Mucosa of descending colon (tissue), 3 donors: Measurements from ENCODE around the gene AEBP2. TPM values are rescaled to one million over a fixed set of nuclear protein-coding genes. Genes with fewer than 3 reads are reported as not detected.

Experiments
- ATAC-seq: fragments of 200-7000 bp; cut with Tn5 transposase; one replicate; pipeline ENCODE4 v1.9.1; 2020; ENCODE audit warnings: mild to moderate bottlenecking, moderate library complexity
- DNase-seq, 3 donors: peaks; one replicate each; pipeline ENCODE4 v3.0.0-alpha.2; 2020
- H3K36me3 ChIP-seq: fragments of 200-600 bp; one replicate; pipeline ENCODE4 v1.8.0; 2021; ENCODE audit warnings: low read depth, mild to moderate bottlenecking
- H3K4me1 ChIP-seq: fragments of 200-600 bp; one replicate; pipeline ENCODE4 v1.8.0; 2021; ENCODE audit warnings: low read depth, mild to moderate bottlenecking
- H3K4me3 ChIP-seq: fragments of 200-600 bp; one replicate; pipeline ENCODE4 v1.8.0; 2021; ENCODE audit warnings: mild to moderate bottlenecking
- H3K9me3 ChIP-seq: fragments of 200-600 bp; one replicate; pipeline ENCODE4 v1.8.0; 2021; ENCODE audit warnings: mild to moderate bottlenecking
- intact Hi-C, 2 donors: fragments of 100-400 bp; cut with DNase I in 1 of 2; cut with micrococcal nuclease in 1 of 2; formaldehyde crosslinking; loops; one replicate each; pipeline versions ENCODE4 v1.11.0 to v1.11.1; 2022; cut with DNase I, micrococcal nuclease
- total RNA-seq, 3 donors: library from RNA; stranded (reverse); fragmentation: NEBNext Ultra II Directional in 2 of 3; extraction: Animal tissue kit (Norgen Biotek cat#: 25700) in 2 of 3; gene quantifications; one replicate each; pipeline versions ENCODE4 v1.2.1 to v1.2.4, GENCODE V29; 2021 to 2023
- TF ChIP-seq, protein P1 (sequence below): fragments of 200-600 bp; IDR thresholded peaks from one replicate; pipeline ENCODE4 v1.8.0; 2022; ENCODE audit warnings: antibody characterized with exemption, mild to moderate bottlenecking
- donor health status: DM: no; HTN: no; CAD: no; lungs with moderate emphysema.
- donor health status: DM: no; HTN: no; CAD: no.
- donor health status: DM: no; HTN: yes; CAD: no.

The AEBP2 gene
- total RNA-seq, 3 donors from 2014 or later, result 24.4 to 57.2 (median 27.7) TPM

DNA sequence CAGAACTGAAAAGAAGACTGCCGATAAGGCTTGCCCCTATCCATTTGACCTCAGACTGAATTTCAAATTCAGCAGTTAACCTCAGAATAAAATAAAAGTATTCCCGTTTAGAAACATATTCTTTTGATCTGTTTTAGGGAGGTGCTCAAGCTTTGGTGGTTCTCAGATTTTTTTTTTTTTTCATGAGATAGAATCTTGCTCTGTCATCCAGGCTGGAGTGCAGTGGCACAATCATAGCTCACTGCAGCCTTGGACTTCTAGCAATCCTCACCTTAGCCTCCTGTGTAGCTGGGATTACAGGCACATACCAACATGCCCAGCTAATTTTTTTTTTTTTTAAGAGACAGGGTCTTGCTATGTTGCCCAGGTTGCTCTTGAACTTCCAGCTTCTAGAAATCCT lies 15.5 kb downstream of the AEBP2 start:
- Histone ChIP-seq H3K4me1 (peaks cover 6% of the 10 kb centered on the region), H3K36me3 (no peaks in the 10 kb centered on the region), H3K9me3 (no peaks in the 10 kb centered on the region), H3K4me3 (no peak overlapping the region)
- DNase-seq (no peak), ATAC-seq (no peak)
- intact Hi-C loops, result no loop called here
- TF ChIP-seq, protein P1, sequence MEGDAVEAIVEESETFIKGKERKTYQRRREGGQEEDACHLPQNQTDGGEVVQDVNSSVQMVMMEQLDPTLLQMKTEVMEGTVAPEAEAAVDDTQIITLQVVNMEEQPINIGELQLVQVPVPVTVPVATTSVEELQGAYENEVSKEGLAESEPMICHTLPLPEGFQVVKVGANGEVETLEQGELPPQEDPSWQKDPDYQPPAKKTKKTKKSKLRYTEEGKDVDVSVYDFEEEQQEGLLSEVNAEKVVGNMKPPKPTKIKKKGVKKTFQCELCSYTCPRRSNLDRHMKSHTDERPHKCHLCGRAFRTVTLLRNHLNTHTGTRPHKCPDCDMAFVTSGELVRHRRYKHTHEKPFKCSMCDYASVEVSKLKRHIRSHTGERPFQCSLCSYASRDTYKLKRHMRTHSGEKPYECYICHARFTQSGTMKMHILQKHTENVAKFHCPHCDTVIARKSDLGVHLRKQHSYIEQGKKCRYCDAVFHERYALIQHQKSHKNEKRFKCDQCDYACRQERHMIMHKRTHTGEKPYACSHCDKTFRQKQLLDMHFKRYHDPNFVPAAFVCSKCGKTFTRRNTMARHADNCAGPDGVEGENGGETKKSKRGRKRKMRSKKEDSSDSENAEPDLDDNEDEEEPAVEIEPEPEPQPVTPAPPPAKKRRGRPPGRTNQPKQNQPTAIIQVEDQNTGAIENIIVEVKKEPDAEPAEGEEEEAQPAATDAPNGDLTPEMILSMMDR, result no peak

DNA sequence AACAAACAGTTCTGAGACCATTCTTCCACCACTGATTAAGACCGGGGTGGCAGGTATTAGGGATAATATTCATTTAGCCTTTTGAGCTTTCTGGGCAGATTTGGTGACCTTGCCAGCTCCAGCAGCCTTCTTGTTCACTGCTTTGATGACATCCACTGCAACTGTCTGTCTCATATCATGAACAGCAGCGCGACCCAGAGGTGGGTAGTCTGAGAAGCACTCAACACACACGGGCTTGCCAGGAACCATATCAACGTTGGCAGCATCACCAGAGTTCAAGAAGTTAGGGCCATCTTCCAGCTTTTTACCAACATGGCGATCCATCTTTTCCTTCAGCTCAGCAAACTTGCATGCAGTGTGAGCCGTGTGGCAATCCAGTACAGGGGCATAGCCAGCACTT lies 16.9 kb downstream of the AEBP2 start:
- Histone ChIP-seq H3K9me3 (no peaks in the 10 kb centered on the region), H3K36me3 (no peaks in the 10 kb centered on the region), H3K4me3 (no peak overlapping the region), H3K4me1 (peaks cover 6% of the 10 kb centered on the region)
- intact Hi-C loops, result no loop called here
- TF ChIP-seq, protein P1, result no peak
- ATAC-seq, result no peak
- no peak for DNase-seq

DNA sequence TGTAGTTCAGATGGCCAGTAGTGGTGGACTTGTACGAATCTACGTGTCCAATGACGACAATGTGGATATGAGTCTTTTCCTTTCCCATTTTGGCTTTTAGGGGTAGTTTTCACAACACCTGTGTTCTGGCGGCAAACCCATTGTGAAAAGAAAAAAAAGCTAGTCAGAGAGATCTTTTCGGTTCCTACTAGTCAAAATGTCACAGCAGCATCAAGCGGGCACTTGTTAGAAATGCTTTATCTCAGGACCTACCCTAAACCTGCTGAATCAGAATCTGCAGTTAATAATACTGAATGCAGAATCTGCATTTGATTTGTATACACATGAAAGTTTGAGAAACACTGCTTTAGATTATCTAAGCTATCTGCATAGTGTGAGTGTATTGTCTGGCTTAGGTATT lies 18.3 kb downstream of the AEBP2 start:
- TF ChIP-seq, protein P1, result no peak
- intact Hi-C loops, result no loop called here
- Histone ChIP-seq H3K4me3 (no peak overlapping the region), H3K9me3 (no peaks in the 10 kb centered on the region), H3K4me1 (no peaks in the 10 kb centered on the region), H3K36me3 (no peaks in the 10 kb centered on the region)
- DNase-seq, result no peak
- ATAC-seq, result no peak

DNA sequence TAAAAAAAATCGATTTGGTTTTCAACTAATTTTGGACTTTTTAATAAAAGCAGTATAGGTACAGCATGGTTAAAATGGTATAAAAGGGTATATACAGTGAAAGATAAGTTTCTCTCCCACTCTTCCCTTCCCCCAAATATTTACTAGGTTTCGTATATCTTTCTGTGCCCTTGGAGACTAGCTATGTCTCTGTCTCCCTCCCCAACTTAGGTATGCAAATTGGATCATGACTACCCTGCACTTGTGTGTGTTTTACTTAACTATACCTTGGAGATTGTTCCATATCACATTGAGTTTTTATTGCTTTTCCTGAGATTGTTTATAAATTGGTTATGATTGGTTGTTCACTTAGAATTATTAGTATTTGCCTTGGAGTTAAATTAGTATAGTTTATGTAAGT lies 19.4 kb downstream of the AEBP2 start:
- ATAC-seq, result no peak
- DNase-seq, result no peak
- Histone ChIP-seq H3K36me3 (no peaks in the 10 kb centered on the region), H3K9me3 (no peaks in the 10 kb centered on the region), H3K4me1 (no peaks in the 10 kb centered on the region), H3K4me3 (no peak overlapping the region)
- TF ChIP-seq, protein P1, result no peak
- intact Hi-C loops, result no loop called here

DNA sequence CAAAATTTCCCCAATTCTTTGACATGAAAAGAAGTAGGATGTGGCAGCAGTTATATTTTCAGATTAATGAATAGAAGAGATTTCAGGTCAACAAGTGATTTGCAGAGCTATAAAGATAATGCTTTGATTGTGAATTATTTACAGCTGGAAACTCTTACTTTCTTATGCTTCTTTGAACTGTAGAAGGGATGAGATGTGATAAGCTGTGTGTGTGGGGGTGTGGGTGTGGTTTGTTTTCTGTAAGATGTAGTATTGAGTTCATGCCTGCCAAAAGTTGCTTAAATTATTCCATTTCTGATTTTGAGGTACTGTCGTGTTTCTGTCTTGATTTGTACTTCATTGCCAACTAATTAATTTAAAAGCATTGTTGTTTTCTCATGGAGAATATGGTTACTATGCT lies 22.7 kb downstream of the AEBP2 start:
- Histone ChIP-seq H3K36me3 (no peaks in the 10 kb centered on the region), H3K9me3 (no peaks in the 10 kb centered on the region), H3K4me3 (no peak overlapping the region), H3K4me1 (no peaks in the 10 kb centered on the region)
- TF ChIP-seq, protein P1, result no peak
- intact Hi-C loops, result no loop called here
- DNase-seq (no peak), ATAC-seq (no peak)

DNA sequence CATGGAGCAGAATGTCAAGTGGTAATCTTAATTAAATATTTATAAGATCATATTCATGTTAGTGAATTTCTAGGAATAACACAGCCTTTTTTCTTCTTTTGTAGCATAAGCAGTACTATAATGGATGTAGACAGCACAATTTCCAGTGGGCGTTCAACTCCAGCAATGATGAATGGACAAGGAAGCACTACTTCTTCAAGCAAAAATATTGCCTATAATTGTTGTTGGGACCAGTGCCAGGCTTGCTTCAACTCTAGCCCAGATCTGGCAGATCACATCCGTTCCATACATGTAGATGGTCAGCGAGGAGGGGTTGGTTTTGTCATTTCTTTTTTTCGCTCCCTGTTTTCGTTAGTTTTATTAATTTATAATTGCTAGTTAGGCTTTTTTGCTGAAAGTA lies 23.1 kb downstream of the AEBP2 start:
- ATAC-seq, result no peak
- peak in 1 of 3 donors; percentile 32 for DNase-seq
- H3K9me3 ChIP-seq, result no peaks in the 10 kb centered on the region
- no peaks in the 10 kb centered on the region for H3K36me3 ChIP-seq
- TF ChIP-seq, protein P1, result no peak
- intact Hi-C loops, result no loop called here
- no peaks in the 10 kb centered on the region for H3K4me1 ChIP-seq
- H3K4me3 ChIP-seq, result no peak overlapping the region
